Suppressor macrophage treated with lipopolysaccharide for 1 hour (primary cell): Measurements from ENCODE around the gene ZNF764.
"Not testable (repeated sequence)": the region's sequence is repeated elsewhere in the genome, so short reads cannot be mapped to it uniquely, and the experiment has no call there.

Experiments
- DNase-seq, 3 donors: peaks; one replicate each; pipeline ENCODE4 v3.0.0-alpha.2; 2020 to 2022

Gene ZNF764

GRCh38 chr16:30526137-30526822 lies 31.9 kb downstream of the ZNF764 start, which contains the start of gene ZNF768:
TSS of gene ZNF768 (minus strand) at chr16:30526566. CDS start at chr16:30526413, 153 bp downstream.
- peak in 1 of 3 donors; percentile 37 for DNase-seq

- peak in 2 of 3 donors; percentile 26 to 44 for DNase-seq
Measured at GRCh38 chr16:30525844-30526136, 32.4 kb downstream of the ZNF764 start.

GRCh38 chr16:30524575-30525568 lies 33.3 kb downstream of the ZNF764 start:
- no peak for DNase-seq

- DNase-seq: no peak
Measured at GRCh38 chr16:30523768-30524574, 34.2 kb downstream of the ZNF764 start.

GRCh38 chr16:30522702-30523463 lies 35.3 kb downstream of the ZNF764 start:
- DNase-seq: not testable (repeated sequence)

- DNase-seq: no peak
Measured at GRCh38 chr16:30521873-30522641, 36.1 kb downstream of the ZNF764 start.

GRCh38 chr16:30521476-30521872 lies 36.7 kb downstream of the ZNF764 start:
- DNase-seq: no peak

- no peak for DNase-seq
Measured at GRCh38 chr16:30519120-30520049, 38.8 kb downstream of the ZNF764 start.

GRCh38 chr16:30518552-30518951 lies 39.6 kb downstream of the ZNF764 start:
- DNase-seq: no peak

GRCh38 chr16:30515275-30515674 lies 42.9 kb downstream of the ZNF764 start:
- no peak for DNase-seq

GRCh38 chr16:30511509-30511908 lies 46.7 kb downstream of the ZNF764 start:
- DNase-seq: no peak

GRCh38 chr16:30510376-30510938 lies 47.7 kb downstream of the ZNF764 start:
- no peak for DNase-seq

- no peak for DNase-seq
Measured at GRCh38 chr16:30509081-30509765, 49.0 kb downstream of the ZNF764 start.
